Measurements from ENCODE around the gene SHANK1.
A peak's percentile ranks its signal among the peaks of the same experiment; 100 is the strongest.
"Not testable (repeated sequence)": the region's sequence is repeated elsewhere in the genome, so short reads cannot be mapped to it uniquely, and the experiment has no call there.

SHANK1 gene

GRCh38 chr19:50719566-50719965, at the start of gene SHANK1:
Gene SHANK1, minus strand, starts transcription at chr19:50719802. Its CDS starts 2,883 bp downstream, at chr19:50716919.
- Histone ChIP-seq H3K27me3 (ENCODE audit: low read depth) (no peaks in the 10 kb centered on the region), H3K9me3 (no peaks in the 10 kb centered on the region), H3K4me1 (peaks cover 7% of the 10 kb centered on the region), H3K4me3 (peak within 1 kb of the TSS; percentile 39), H3K36me3 (replicated peaks) (no peaks in the 10 kb centered on the region)
- in situ Hi-C loops (cut with MboI; ENCODE audit: low sequenced_read_pairs), result no loop called here
- DNase-seq (ENCODE audit: low spot score in 2 of 2), result peak in 1 of 2 experiments; percentile 68

GRCh38 chr19:50768277-50768676, 48.7 kb upstream of the SHANK1 start:
- no peak for DNase-seq (ENCODE audit: low spot score in 2 of 2)
- in situ Hi-C loops (cut with MboI; ENCODE audit: low sequenced_read_pairs), result no loop called here
- Histone ChIP-seq H3K9me3 (no peaks in the 10 kb centered on the region), H3K36me3 (replicated peaks) (no peaks in the 10 kb centered on the region), H3K27me3 (ENCODE audit: low read depth) (no peaks in the 10 kb centered on the region; the same call in 1 of the 2 replicates), H3K4me3 (no peak overlapping the region), H3K4me1 (no peaks in the 10 kb centered on the region)

- H3K36me3 ChIP-seq (replicated peaks); H3K27me3 ChIP-seq (ENCODE audit: low read depth); H3K9me3 ChIP-seq; in situ Hi-C loops (cut with MboI; ENCODE audit: low sequenced_read_pairs); H3K4me3 ChIP-seq; H3K4me1 ChIP-seq; DNase-seq (ENCODE audit: low spot score in 2 of 2): not testable (repeated sequence)
Observed at GRCh38 chr19:50767263-50767662, 47.7 kb upstream of the SHANK1 start.

GRCh38 chr19:50766746-50767145, 47.1 kb upstream of the SHANK1 start:
- H3K4me1 ChIP-seq; in situ Hi-C loops (cut with MboI; ENCODE audit: low sequenced_read_pairs); H3K4me3 ChIP-seq; H3K27me3 ChIP-seq (ENCODE audit: low read depth); H3K36me3 ChIP-seq (replicated peaks); H3K9me3 ChIP-seq; DNase-seq (ENCODE audit: low spot score in 2 of 2): not testable (repeated sequence)

GRCh38 chr19:50764409-50764808, 44.8 kb upstream of the SHANK1 start:
- Histone ChIP-seq H3K4me3 (no peak overlapping the region), H3K27me3 (ENCODE audit: low read depth) (no peaks in the 10 kb centered on the region; the same call in 1 of the 2 replicates), H3K4me1 (no peaks in the 10 kb centered on the region), H3K9me3 (no peaks in the 10 kb centered on the region), H3K36me3 (replicated peaks) (no peaks in the 10 kb centered on the region)
- in situ Hi-C loops (cut with MboI; ENCODE audit: low sequenced_read_pairs), result no loop called here
- no peak for DNase-seq (ENCODE audit: low spot score in 2 of 2)

GRCh38 chr19:50763521-50763920, 43.9 kb upstream of the SHANK1 start:
- DNase-seq (ENCODE audit: low spot score in 2 of 2); in situ Hi-C loops (cut with MboI; ENCODE audit: low sequenced_read_pairs); H3K9me3 ChIP-seq; H3K4me1 ChIP-seq; H3K4me3 ChIP-seq; H3K36me3 ChIP-seq (replicated peaks); H3K27me3 ChIP-seq (ENCODE audit: low read depth): not testable (repeated sequence)

GRCh38 chr19:50761501-50761900, 41.9 kb upstream of the SHANK1 start:
- H3K9me3 ChIP-seq; H3K4me1 ChIP-seq; H3K4me3 ChIP-seq; in situ Hi-C loops (cut with MboI; ENCODE audit: low sequenced_read_pairs); DNase-seq (ENCODE audit: low spot score in 2 of 2); H3K36me3 ChIP-seq (replicated peaks); H3K27me3 ChIP-seq (ENCODE audit: low read depth): not testable (repeated sequence)

GRCh38 chr19:50759886-50760285, 40.3 kb upstream of the SHANK1 start:
- Histone ChIP-seq H3K9me3 (no peaks in the 10 kb centered on the region), H3K36me3 (replicated peaks) (no peaks in the 10 kb centered on the region), H3K4me1 (no peaks in the 10 kb centered on the region), H3K4me3 (no peak overlapping the region), H3K27me3 (ENCODE audit: low read depth) (peaks cover 11% of the 10 kb centered on the region)
- in situ Hi-C loops (cut with MboI; ENCODE audit: low sequenced_read_pairs), result no loop called here
- peak in 1 of 2 experiments; percentile 36 for DNase-seq (ENCODE audit: low spot score in 2 of 2)

- H3K4me3 ChIP-seq; H3K9me3 ChIP-seq; in situ Hi-C loops (cut with MboI; ENCODE audit: low sequenced_read_pairs); H3K4me1 ChIP-seq; DNase-seq (ENCODE audit: low spot score in 2 of 2); H3K36me3 ChIP-seq (replicated peaks): not testable (repeated sequence)
- H3K27me3 ChIP-seq (ENCODE audit: low read depth), result peaks cover 13% of the 10 kb centered on the region
Observed at GRCh38 chr19:50759076-50759475, 39.5 kb upstream of the SHANK1 start.

- H3K4me3 ChIP-seq; H3K4me1 ChIP-seq; in situ Hi-C loops (cut with MboI; ENCODE audit: low sequenced_read_pairs); H3K9me3 ChIP-seq; DNase-seq (ENCODE audit: low spot score in 2 of 2); H3K36me3 ChIP-seq (replicated peaks): not testable (repeated sequence)
- peaks cover 15% of the 10 kb centered on the region for H3K27me3 ChIP-seq (ENCODE audit: low read depth)
Observed at GRCh38 chr19:50757624-50758023, 38.0 kb upstream of the SHANK1 start.

GRCh38 chr19:50756244-50756643, 36.6 kb upstream of the SHANK1 start:
- DNase-seq (ENCODE audit: low spot score in 2 of 2); H3K4me1 ChIP-seq; H3K4me3 ChIP-seq; H3K9me3 ChIP-seq; in situ Hi-C loops (cut with MboI; ENCODE audit: low sequenced_read_pairs); H3K36me3 ChIP-seq (replicated peaks): not testable (repeated sequence)
- peaks cover 17% of the 10 kb centered on the region for H3K27me3 ChIP-seq (ENCODE audit: low read depth)

- DNase-seq (ENCODE audit: low spot score in 2 of 2), result no peak
- Histone ChIP-seq H3K36me3 (replicated peaks) (no peaks in the 10 kb centered on the region), H3K4me3 (no peak overlapping the region), H3K27me3 (ENCODE audit: low read depth) (peaks cover 17% of the 10 kb centered on the region), H3K9me3 (no peaks in the 10 kb centered on the region), H3K4me1 (no peaks in the 10 kb centered on the region)
- in situ Hi-C loops (cut with MboI; ENCODE audit: low sequenced_read_pairs), result no loop called here
Observed at GRCh38 chr19:50753879-50754278, 34.3 kb upstream of the SHANK1 start.

- H3K27me3 ChIP-seq (ENCODE audit: low read depth), result peaks cover 8% of the 10 kb centered on the region
- DNase-seq (ENCODE audit: low spot score in 2 of 2), result no peak
- H3K4me3 ChIP-seq, result no peak overlapping the region
- no peaks in the 10 kb centered on the region for H3K4me1 ChIP-seq
- H3K36me3 ChIP-seq (replicated peaks), result no peaks in the 10 kb centered on the region
- in situ Hi-C loops (cut with MboI; ENCODE audit: low sequenced_read_pairs), result no loop called here
- H3K9me3 ChIP-seq, result no peaks in the 10 kb centered on the region
Observed at GRCh38 chr19:50750010-50750409, 30.4 kb upstream of the SHANK1 start.

GRCh38 chr19:50749490-50749889, 29.9 kb upstream of the SHANK1 start:
- no peaks in the 10 kb centered on the region for H3K9me3 ChIP-seq
- no peaks in the 10 kb centered on the region for H3K4me1 ChIP-seq
- H3K4me3 ChIP-seq, result no peak overlapping the region
- peaks cover 6% of the 10 kb centered on the region; the same call in 1 of the 2 replicates for H3K27me3 ChIP-seq (ENCODE audit: low read depth)
- H3K36me3 ChIP-seq (replicated peaks), result no peaks in the 10 kb centered on the region
- DNase-seq (ENCODE audit: low spot score in 2 of 2), result no peak
- in situ Hi-C loops (cut with MboI; ENCODE audit: low sequenced_read_pairs), result no loop called here

GRCh38 chr19:50747141-50747540, 27.5 kb upstream of the SHANK1 start:
- H3K4me1 ChIP-seq; in situ Hi-C loops (cut with MboI; ENCODE audit: low sequenced_read_pairs): not testable (repeated sequence)

More at GRCh38 chr19:50747141-50747540, 27.5 kb upstream of the SHANK1 start:
- not testable (repeated sequence) for H3K4me3 ChIP-seq; H3K27me3 ChIP-seq (ENCODE audit: low read depth); H3K36me3 ChIP-seq (replicated peaks); DNase-seq (ENCODE audit: low spot score in 2 of 2); H3K9me3 ChIP-seq

Measured in HAP-1 (cell line).